Prostate gland (tissue), 2 donors: ENCODE measurements around the gene SIGLEC10. TPM values are rescaled to one million over a fixed set of nuclear protein-coding genes. Genes with fewer than 3 reads are reported as not detected.

Experiments used
- DNase-seq: peaks from one replicate; pipeline ENCODE4 v3.0.0-alpha.2; 2019; ENCODE audit warnings: low spot score
- H3K27ac ChIP-seq, 2 donors: fragments of 200-600 bp; sonication (generic); 2 replicates each; pipeline ENCODE4 v1.5.1; 2017 to 2019
- H3K27me3 ChIP-seq: fragments of 200-600 bp; sonication (generic); replicated peaks from 2 replicates; pipeline ENCODE4 v1.5.1; 2019; ENCODE audit not compliant: insufficient read depth
- H3K36me3 ChIP-seq, 2 donors: fragments of 200-600 bp; sonication (generic); 1 replicate in 1 of 2; 2 replicates in 1 of 2; pipeline versions ENCODE4 v1.5.1 to v1.8.1; 2017 to 2019
- H3K4me1 ChIP-seq: fragments of 200-600 bp; sonication (generic); replicated peaks from 2 replicates; pipeline ENCODE4 v1.5.1; 2019
- H3K4me3 ChIP-seq, 2 donors: fragments of 200-600 bp; sonication (generic); 2 replicates each; pipeline ENCODE4 v1.5.1; 2017 to 2019
- H3K9me3 ChIP-seq: fragments of 200-600 bp; sonication (generic); 2 replicates; pipeline ENCODE4 v1.5.1; 2017
- CTCF ChIP-seq, 4 experiments: fragments of 200-600 bp in 2 of 4; fragments of 450-650 bp in 2 of 4; sonication (generic) in 2 of 4; IDR thresholded peaks; 1 replicate in 3 of 4; 2 replicates in 1 of 4; pipeline ENCODE4 v1.5.1; 2016 to 2019; ENCODE audit warnings: antibody characterized with exemption in 4 of 4, mild to moderate bottlenecking in 2 of 4, moderate library complexity in 2 of 4
- POLR2A ChIP-seq: fragments of 450-650 bp; IDR thresholded peaks from one replicate; pipeline ENCODE4 v1.6.1; 2016; ENCODE audit warnings: antibody characterized with exemption, mild to moderate bottlenecking
- POLR2AphosphoS5 ChIP-seq: sonication (generic); formaldehyde crosslinking; IDR thresholded peaks from one replicate; pipeline ENCODE4 v1.6.1; 2017; ENCODE audit warnings: antibody characterized with exemption
- WGBS: methylation state at CpG from one replicate; pipeline ENCODE4 v1.1.5; 2018; 5-methylcytosine and 5-hydroxymethylcytosine counted together
- intact Hi-C: fragments of 100-400 bp; cut with DNase I; formaldehyde crosslinking; loops from one replicate; pipeline ENCODE4 v1.14.2; 2022
- small RNA-seq, 2 donors: library from RNA; depleted of rRNA; stranded (forward); fragments of <200 nt; gene quantifications; one replicate each; pipeline ENCODE3, GENCODE V24; 2016
- total RNA-seq, 2 donors: library from RNA; depleted of rRNA; stranded (reverse); fragments of >200 nt; gene quantifications; one replicate each; pipeline ENCODE4 v1.1.0, GENCODE V29; 2016

SIGLEC10 gene
- total RNA-seq, 2 donors from 2014 or later = 7.1 to 7.5 TPM

GRCh38 chr19:51365211-51365964 lies 52.1 kb downstream of the SIGLEC10 start:
- Histone ChIP-seq H3K4me1 (peaks cover 8% of the 10 kb centered on the region), H3K27me3 (no peaks in the 10 kb centered on the region), H3K9me3 (no peaks in the 10 kb centered on the region), H3K27ac (peak overlapping the region; percentile 85 to 86), H3K4me3 (peak overlapping the region; percentile 61 to 76), H3K36me3 (no peaks in the 10 kb centered on the region)
- WGBS = 13% methylated on average over 10 of the region's 10 CpGs
- TF ChIP-seq POLR2A (no peak), POLR2AphosphoS5 (no peak), CTCF (IDR thresholded peaks at IDR 0.05) (no peak)
- intact Hi-C loops = loop anchor here (5.0 kb wide), 1 partner anchor 337 kb away; no protein-coding TSS in a partner anchor
- no peak for DNase-seq

GRCh38 chr19:51364200-51365106 lies 53.0 kb downstream of the SIGLEC10 start:
- Histone ChIP-seq H3K9me3 (no peaks in the 10 kb centered on the region), H3K4me1 (peaks cover 8% of the 10 kb centered on the region), H3K27me3 (no peaks in the 10 kb centered on the region), H3K4me3 (no peak overlapping the region), H3K27ac (peak overlapping the region in 1 of 2 donors; percentile 86), H3K36me3 (no peaks in the 10 kb centered on the region)
- intact Hi-C loops = loop anchor here (5.0 kb wide), 1 partner anchor 338 kb away; no protein-coding TSS in a partner anchor
- 68% methylated on average over 15 of the region's 15 CpGs for WGBS
- TF ChIP-seq POLR2AphosphoS5 = peak; percentile 19
- no peak for TF ChIP-seq CTCF (IDR thresholded peaks at IDR 0.05)
- DNase-seq = no peak

GRCh38 chr19:51361239-51361638 lies 56.2 kb downstream of the SIGLEC10 start:
- Histone ChIP-seq H3K4me3 (no peak overlapping the region), H3K27me3 (no peaks in the 10 kb centered on the region), H3K4me1 (peaks cover 8% of the 10 kb centered on the region), H3K9me3 (no peaks in the 10 kb centered on the region), H3K36me3 (no peaks in the 10 kb centered on the region), H3K27ac (no peak overlapping the region)
- no peak for TF ChIP-seq CTCF (IDR thresholded peaks at IDR 0.05)
- TF ChIP-seq POLR2A = no peak
- TF ChIP-seq POLR2AphosphoS5 = no peak
- 87% methylated on average over 13 of the region's 13 CpGs for WGBS
- intact Hi-C loops = no loop called here
- DNase-seq = no peak

Small RNA genes lying within 50 kb of the gene (small RNA-seq; reads per million reads assigned to genes)
- 0 reads per million in 2 donors for gene AC020914.5

Other genes with a start within 250 kb of the SIGLEC10 start
- gene CD33, start 192.6 kb downstream of the SIGLEC10 start, total RNA-seq = 1 to 10 TPM; 1.9 to 2.5 TPM
- gene SIGLECL1, start 166.6 kb downstream of the SIGLEC10 start, total RNA-seq = 1 to 10 TPM in 1 of 2 donors, not detected in 1; 1.6 TPM
- 10 to 100 TPM in 1 of 2 donors, not detected in 1; 12.6 TPM for gene IGLON5, start 106.0 kb downstream of the SIGLEC10 start, total RNA-seq
- 1 to 10 TPM; 2.3 to 9.9 TPM for gene VSIG10L, start 75.5 kb downstream of the SIGLEC10 start, total RNA-seq
- gene ETFB, start 51.3 kb downstream of the SIGLEC10 start, total RNA-seq = 100 to 1,000 TPM in 1 of 2 donors, 10 to 100 TPM in 1; 82.8 to 118 TPM
- gene CLDND2, start 48.6 kb downstream of the SIGLEC10 start, total RNA-seq = 1 to 10 TPM in 1 of 2 donors, not detected in 1; 4.2 TPM
- gene NKG7, start 45.0 kb downstream of the SIGLEC10 start, total RNA-seq = 1 to 10 TPM in 1 of 2 donors, not detected in 1; 1.8 TPM
- gene LIM2, start 29.7 kb downstream of the SIGLEC10 start, total RNA-seq = not detected
- gene C19orf84, start 27.1 kb downstream of the SIGLEC10 start, total RNA-seq = 10 to 100 TPM in 1 of 2 donors, not detected in 1; 16.0 TPM
- 1 to 10 TPM; 1.0 to 3.0 TPM for gene SIGLEC8, start 40.8 kb upstream of the SIGLEC10 start, total RNA-seq
- gene CEACAM18, start 60.9 kb upstream of the SIGLEC10 start, total RNA-seq = not detected
- gene SIGLEC12, start 84.2 kb upstream of the SIGLEC10 start, total RNA-seq = under 1 TPM in 1 of 2 donors, not detected in 1; 0.91 TPM
- under 1 TPM in 1 of 2 donors, not detected in 1; 0.68 TPM for gene SIGLEC6, start 114.0 kb upstream of the SIGLEC10 start, total RNA-seq
- gene ZNF175, start 153.6 kb upstream of the SIGLEC10 start, total RNA-seq = 1 to 10 TPM; 4.3 to 9.0 TPM
- not detected for gene SIGLEC5, start 212.8 kb upstream of the SIGLEC10 start, total RNA-seq
- 1 to 10 TPM; 1.8 to 8.0 TPM for gene SIGLEC14, start 229.2 kb upstream of the SIGLEC10 start, total RNA-seq